ENCODE data around the gene TBC1D3C. TPM values are rescaled to one million over a fixed set of nuclear protein-coding genes. Genes with fewer than 3 reads are reported as not detected.
"Not testable (repeated sequence)": the region's sequence is repeated elsewhere in the genome, so short reads cannot be mapped to it uniquely, and the experiment has no call there.

The TBC1D3C gene
- polyA plus RNA-seq: not detected

- H3K36me3 Mint-ChIP-seq, DNase-seq, H3K9me3 Mint-ChIP-seq: not testable (repeated sequence)
Measured at GRCh38 chr17:38068534-38068933, at the start of gene TBC1D3C. TBC1D3C (minus strand) TSS chr17:38068634; CDS start chr17:38067066, 1,568 bp downstream.

GRCh38 chr17:38099262-38099661 is 30.8 kb upstream of the TBC1D3C start:
- not testable (repeated sequence) for H3K4me3 Mint-ChIP-seq; H3K4me1 Mint-ChIP-seq; DNase-seq; H3K27me3 Mint-ChIP-seq (ENCODE audit: low read depth in 3 of 3); H3K9me3 Mint-ChIP-seq; H3K36me3 Mint-ChIP-seq; H3K27ac Mint-ChIP-seq

More at GRCh38 chr17:38068534-38068933, at the start of gene TBC1D3C:
- H3K27ac Mint-ChIP-seq; H3K27me3 Mint-ChIP-seq (ENCODE audit: low read depth in 3 of 3); H3K4me1 Mint-ChIP-seq; H3K4me3 Mint-ChIP-seq: not testable (repeated sequence)

DNA sequence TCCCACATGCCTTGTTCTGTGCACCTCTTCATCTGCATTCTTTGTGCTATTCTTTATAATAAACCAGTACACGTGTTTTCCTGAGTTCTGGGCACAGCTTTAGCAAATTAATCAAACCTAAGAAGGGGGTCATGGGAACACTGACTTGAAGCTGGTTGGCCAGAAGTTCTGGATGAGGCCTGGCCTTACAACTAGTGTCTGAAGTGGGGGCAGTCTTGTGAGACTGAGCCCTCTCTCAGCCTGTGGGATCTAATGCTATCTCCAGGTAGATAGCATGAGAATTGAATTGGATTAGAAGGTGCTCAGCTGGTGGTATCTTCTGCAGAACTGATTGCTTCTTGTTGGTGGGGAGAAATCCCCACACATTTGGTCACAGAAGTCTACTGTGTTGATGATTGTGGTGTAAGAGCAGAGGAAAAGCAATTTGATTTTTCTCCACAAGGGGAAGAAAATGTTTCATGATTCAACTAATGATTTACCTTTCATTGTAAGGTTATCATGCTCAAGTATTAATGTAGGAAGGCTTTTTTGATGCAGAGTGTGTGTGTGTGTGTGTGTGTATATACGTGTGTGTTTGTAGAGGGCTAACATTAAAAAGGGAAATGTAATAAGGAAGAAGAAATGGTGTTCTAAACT is 25.7 kb upstream of the TBC1D3C start:
- H3K9me3 Mint-ChIP-seq; DNase-seq; H3K36me3 Mint-ChIP-seq; H3K27me3 Mint-ChIP-seq (ENCODE audit: low read depth in 3 of 3); H3K27ac Mint-ChIP-seq; H3K4me1 Mint-ChIP-seq; H3K4me3 Mint-ChIP-seq: not testable (repeated sequence)

GRCh38 chr17:38088120-38088519 is 19.7 kb upstream of the TBC1D3C start:
- H3K9me3 Mint-ChIP-seq; H3K27me3 Mint-ChIP-seq (ENCODE audit: low read depth in 3 of 3); H3K36me3 Mint-ChIP-seq; H3K4me3 Mint-ChIP-seq; H3K27ac Mint-ChIP-seq; H3K4me1 Mint-ChIP-seq; DNase-seq: not testable (repeated sequence)

DNA sequence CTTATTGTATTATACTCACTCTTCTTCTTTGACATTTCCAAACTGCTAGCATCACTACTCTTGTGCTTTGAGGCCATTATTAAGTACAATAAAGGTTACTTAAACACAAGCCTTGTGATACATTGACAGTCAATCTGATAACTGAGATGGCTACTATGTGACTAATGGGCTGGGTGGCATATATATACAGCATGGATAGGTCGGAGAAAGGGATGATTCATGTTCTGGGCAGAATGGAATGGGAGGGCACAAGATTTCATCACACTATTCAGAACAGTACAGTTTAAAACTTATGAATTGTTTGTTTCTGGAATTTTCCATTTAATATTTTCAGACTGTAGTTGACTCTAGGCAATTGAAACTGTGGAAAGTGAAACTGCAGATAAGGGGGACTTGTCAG is 18.9 kb upstream of the TBC1D3C start:
- not testable (repeated sequence) for H3K4me3 Mint-ChIP-seq; H3K27ac Mint-ChIP-seq; H3K4me1 Mint-ChIP-seq; DNase-seq; H3K36me3 Mint-ChIP-seq; H3K9me3 Mint-ChIP-seq; H3K27me3 Mint-ChIP-seq (ENCODE audit: low read depth in 3 of 3)

Other genes with a start within 250 kb of the TBC1D3C start
- gene TBC1D3K, start 144.2 kb downstream of the TBC1D3C start, polyA plus RNA-seq: not detected
- 1 to 10 TPM in 1 of 3 donors, not detected in 2; 1.1 TPM for gene TBC1D3L, start 79.6 kb downstream of the TBC1D3C start, polyA plus RNA-seq
- gene TBC1D3D, start 64.7 kb downstream of the TBC1D3C start, polyA plus RNA-seq: not detected
- not detected for gene TBC1D3E, start 59.3 kb upstream of the TBC1D3C start, polyA plus RNA-seq
- not detected for gene TBC1D3, start 123.9 kb upstream of the TBC1D3C start, polyA plus RNA-seq
- 10 to 100 TPM; 18.4 to 27.8 (median 26.6) TPM for gene MRPL45, start 228.5 kb upstream of the TBC1D3C start, polyA plus RNA-seq

Data from immature natural killer cell (primary cell).